GM18873 (cell line): ENCODE measurements around the gene SCG3.

Source experiments
- ATAC-seq: cut with Tn5 transposase; IDR thresholded peaks from one replicate; pipeline ENCODE4 v1.9.1; 2021; ENCODE audit warnings: mild to moderate bottlenecking, moderate library complexity, moderate number of reproducible peaks; ENCODE audit not compliant: unreplicated experiment, low FRiP score

The SCG3 gene

GRCh38 chr15:51754267-51754666, 73.0 kb downstream of the SCG3 start:
- no peak for ATAC-seq

GRCh38 chr15:51755790-51756189, 74.5 kb downstream of the SCG3 start:
- no peak for ATAC-seq

- ATAC-seq: no peak
Measured at GRCh38 chr15:51756482-51756881, 75.2 kb downstream of the SCG3 start.

GRCh38 chr15:51757450-51757849, 76.1 kb downstream of the SCG3 start:
- no peak for ATAC-seq

GRCh38 chr15:51758645-51759044, 77.3 kb downstream of the SCG3 start:
- ATAC-seq: no peak

- no peak for ATAC-seq
Measured at GRCh38 chr15:51759557-51760070, 78.3 kb downstream of the SCG3 start.

GRCh38 chr15:51760805-51761204, 79.5 kb downstream of the SCG3 start:
- no peak for ATAC-seq

- no peak for ATAC-seq
Measured at GRCh38 chr15:51765751-51766150, 84.4 kb downstream of the SCG3 start.

GRCh38 chr15:51766341-51766740, 85.0 kb downstream of the SCG3 start:
- no peak for ATAC-seq

GRCh38 chr15:51768018-51768417, 86.7 kb downstream of the SCG3 start:
- no peak for ATAC-seq
